ENCODE results near the gene LRRC8C.

LRRC8C gene

GRCh38 chr1:89604414-89604735 lies 28.5 kb upstream of the LRRC8C start:
- Histone ChIP-seq H3K36me3 (ENCODE audit: insufficient read depth, low read length) (no peaks in the 10 kb centered on the region), H3K9me3 (ENCODE audit: low read depth, low read length) (no peaks in the 10 kb centered on the region), H3K27ac (no peak overlapping the region), H3K9ac (ENCODE audit: insufficient read length) (no peak overlapping the region), H3K4me3 (no peak overlapping the region)
- TF ChIP-seq POLR2AphosphoS5 (IDR thresholded peaks at IDR 0.05; ENCODE audit: borderline replicate concordance, low read depth, low read length) (no peak), FOXP2 (optimal IDR thresholded peaks at IDR 0.05; ENCODE audit: control extremely low read depth, extremely low read length, insufficient read depth) (no peak), EZH2 (IDR thresholded peaks at IDR 0.05) (no peak)
- no peak for DNase-seq (ENCODE audit: low read depth, low spot score)

GRCh38 chr1:89605692-89606091 lies 27.2 kb upstream of the LRRC8C start:
- Histone ChIP-seq H3K9me3 (ENCODE audit: low read depth, low read length) (no peaks in the 10 kb centered on the region), H3K36me3 (ENCODE audit: insufficient read depth, low read length) (no peaks in the 10 kb centered on the region), H3K4me3 (no peak overlapping the region), H3K27ac (no peak overlapping the region), H3K9ac (ENCODE audit: insufficient read length) (no peak overlapping the region)
- DNase-seq (ENCODE audit: low read depth, low spot score), result no peak
- TF ChIP-seq FOXP2 (optimal IDR thresholded peaks at IDR 0.05; ENCODE audit: control extremely low read depth, extremely low read length, insufficient read depth) (no peak), EZH2 (IDR thresholded peaks at IDR 0.05) (no peak), POLR2AphosphoS5 (IDR thresholded peaks at IDR 0.05; ENCODE audit: borderline replicate concordance, low read depth, low read length) (no peak)

GRCh38 chr1:89606227-89606980 lies 26.5 kb upstream of the LRRC8C start:
- TF ChIP-seq FOXP2 (optimal IDR thresholded peaks at IDR 0.05; ENCODE audit: control extremely low read depth, extremely low read length, insufficient read depth), result no peak
- TF ChIP-seq POLR2AphosphoS5 (IDR thresholded peaks at IDR 0.05; ENCODE audit: borderline replicate concordance, low read depth, low read length), result no peak
- no peak for TF ChIP-seq EZH2 (IDR thresholded peaks at IDR 0.05)
- no peaks in the 10 kb centered on the region for H3K9me3 ChIP-seq (ENCODE audit: low read depth, low read length)
- no peaks in the 10 kb centered on the region for H3K36me3 ChIP-seq (ENCODE audit: insufficient read depth, low read length)
- H3K4me3 ChIP-seq, result no peak overlapping the region
- no peak overlapping the region for H3K9ac ChIP-seq (ENCODE audit: insufficient read length)
- no peak for DNase-seq (ENCODE audit: low read depth, low spot score)
- H3K27ac ChIP-seq, result no peak overlapping the region

GRCh38 chr1:89607156-89607555 lies 25.8 kb upstream of the LRRC8C start:
- Histone ChIP-seq H3K36me3 (ENCODE audit: insufficient read depth, low read length) (no peaks in the 10 kb centered on the region), H3K27ac (no peak overlapping the region), H3K4me3 (no peak overlapping the region), H3K9ac (ENCODE audit: insufficient read length) (no peak overlapping the region), H3K9me3 (ENCODE audit: low read depth, low read length) (no peaks in the 10 kb centered on the region)
- TF ChIP-seq FOXP2 (optimal IDR thresholded peaks at IDR 0.05; ENCODE audit: control extremely low read depth, extremely low read length, insufficient read depth) (no peak), POLR2AphosphoS5 (IDR thresholded peaks at IDR 0.05; ENCODE audit: borderline replicate concordance, low read depth, low read length) (no peak), EZH2 (IDR thresholded peaks at IDR 0.05) (no peak)
- DNase-seq (ENCODE audit: low read depth, low spot score), result no peak

- Histone ChIP-seq H3K4me3 (no peak overlapping the region), H3K36me3 (ENCODE audit: insufficient read depth, low read length) (no peaks in the 10 kb centered on the region), H3K27ac (no peak overlapping the region), H3K9me3 (ENCODE audit: low read depth, low read length) (no peaks in the 10 kb centered on the region), H3K9ac (ENCODE audit: insufficient read length) (no peak overlapping the region)
- no peak for DNase-seq (ENCODE audit: low read depth, low spot score)
- TF ChIP-seq FOXP2 (optimal IDR thresholded peaks at IDR 0.05; ENCODE audit: control extremely low read depth, extremely low read length, insufficient read depth) (no peak), POLR2AphosphoS5 (IDR thresholded peaks at IDR 0.05; ENCODE audit: borderline replicate concordance, low read depth, low read length) (no peak), EZH2 (IDR thresholded peaks at IDR 0.05) (no peak)
Measured at GRCh38 chr1:89607586-89608318, 25.2 kb upstream of the LRRC8C start.

GRCh38 chr1:89608319-89608983 lies 24.5 kb upstream of the LRRC8C start:
- DNase-seq (ENCODE audit: low read depth, low spot score), result no peak
- H3K9ac ChIP-seq (ENCODE audit: insufficient read length), result no peak overlapping the region
- no peak overlapping the region for H3K27ac ChIP-seq
- H3K36me3 ChIP-seq (ENCODE audit: insufficient read depth, low read length), result no peaks in the 10 kb centered on the region
- no peak for TF ChIP-seq EZH2 (IDR thresholded peaks at IDR 0.05)
- H3K4me3 ChIP-seq, result no peak overlapping the region
- no peaks in the 10 kb centered on the region for H3K9me3 ChIP-seq (ENCODE audit: low read depth, low read length)

- Histone ChIP-seq H3K36me3 (ENCODE audit: insufficient read depth, low read length) (no peaks in the 10 kb centered on the region), H3K9me3 (ENCODE audit: low read depth, low read length) (no peaks in the 10 kb centered on the region), H3K4me3 (no peak overlapping the region), H3K9ac (ENCODE audit: insufficient read length) (no peak overlapping the region), H3K27ac (no peak overlapping the region)
- no peak for DNase-seq (ENCODE audit: low read depth, low spot score)
- TF ChIP-seq EZH2 (IDR thresholded peaks at IDR 0.05), result no peak
- TF ChIP-seq FOXP2 (optimal IDR thresholded peaks at IDR 0.05; ENCODE audit: control extremely low read depth, extremely low read length, insufficient read depth), result no peak
- TF ChIP-seq POLR2AphosphoS5 (IDR thresholded peaks at IDR 0.05; ENCODE audit: borderline replicate concordance, low read depth, low read length), result no peak
Measured at GRCh38 chr1:89608984-89609725, 23.8 kb upstream of the LRRC8C start.
